GM12878 (cell line): ENCODE data around the gene ALOX12B. TPM values are rescaled to one million over a fixed set of nuclear protein-coding genes. Genes with fewer than 3 reads are reported as not detected.
A peak's percentile ranks its signal among the peaks of the same experiment; 100 is the strongest.

Experiments used
- BHLHE40 ChIP-seq, 2 experiments: fragments of 450-650 bp in 1 of 2; IDR thresholded peaks; 2 replicates each; pipeline ENCODE4 v1.6.1; 2011 to 2017; ENCODE audit warnings: low read depth in 2 of 2, borderline replicate concordance in 1 of 2, improper control_type of control experiment in 1 of 2, low read length in 1 of 2, mild to moderate bottlenecking in 1 of 2
- CBX5 ChIP-seq: sonication (generic); IDR thresholded peaks from 2 replicates; pipeline ENCODE4 v1.6.1; 2016; ENCODE audit warnings: low read depth, moderate library complexity, mild to moderate bottlenecking, inconsistent platforms
- CHD1 ChIP-seq: IDR thresholded peaks from 2 replicates; pipeline ENCODE4 v1.6.1; 2012; ENCODE audit warnings: low read depth, low read length, improper control_type of control experiment
- DPF2 ChIP-seq: fragments of 450-650 bp; IDR thresholded peaks from 2 replicates; pipeline ENCODE4 v1.6.1; 2017; ENCODE audit warnings: mild to moderate bottlenecking
- EED ChIP-seq: sonication (generic); IDR thresholded peaks from 2 replicates; pipeline ENCODE4 v1.6.1; 2016; ENCODE audit warnings: antibody characterized with exemption, low read depth
- EGR1 ChIP-seq, 2 experiments: IDR thresholded peaks; 1 replicate in 1 of 2; 2 replicates in 1 of 2; pipeline ENCODE4 v1.6.1; 2011 to 2012; ENCODE audit warnings: low read depth in 2 of 2, low read length in 2 of 2, borderline replicate concordance in 1 of 2, mild to moderate bottlenecking in 1 of 2, moderate library complexity in 1 of 2
- EZH2 ChIP-seq: IDR thresholded peaks from 2 replicates; pipeline ENCODE4 v1.6.1; 2012; ENCODE audit warnings: low read depth, mild to moderate bottlenecking, control low read depth, inconsistent platforms, low read length, borderline replicate concordance; ENCODE audit not compliant: control insufficient read depth
- HDGF ChIP-seq: fragments of 450-650 bp; IDR thresholded peaks from 2 replicates; pipeline ENCODE4 v1.6.1; 2016; ENCODE audit warnings: antibody characterized with exemption
- MEF2A ChIP-seq: IDR thresholded peaks from 2 replicates; pipeline ENCODE4 v1.6.1; 2011; ENCODE audit warnings: low read depth, mild to moderate bottlenecking, low read length, moderate library complexity; ENCODE audit not compliant: insufficient read depth
- NRF1 ChIP-seq: conservative IDR thresholded peaks from 2 replicates; pipeline ENCODE4 v1.6.1; 2011; ENCODE audit warnings: mild to moderate bottlenecking, low read depth, low read length, improper control_type of control experiment
- POU2F2 ChIP-seq: IDR thresholded peaks from 3 replicates; pipeline ENCODE4 v1.6.1; 2011; ENCODE audit warnings: low read depth, mild to moderate bottlenecking, low read length, borderline replicate concordance
- RAD51 ChIP-seq: fragments of 450-650 bp; IDR thresholded peaks from 2 replicates; pipeline ENCODE4 v1.6.1; 2016; ENCODE audit warnings: moderate library complexity, mild to moderate bottlenecking, inconsistent platforms
- RCOR1 ChIP-seq: conservative IDR thresholded peaks from 2 replicates; pipeline ENCODE4 v1.6.1; 2012; ENCODE audit warnings: low read depth, low read length, improper control_type of control experiment
- SUZ12 ChIP-seq: fragments of 200-600 bp; sonication (generic); IDR thresholded peaks from one replicate; pipeline ENCODE4 v1.6.1; 2018; ENCODE audit warnings: antibody characterized with exemption, mild to moderate bottlenecking; ENCODE audit not compliant: unreplicated experiment
- ZNF207 ChIP-seq: fragments of 450-650 bp; IDR thresholded peaks from 2 replicates; pipeline ENCODE4 v1.6.1; 2014; ENCODE audit warnings: antibody characterized with exemption, mild to moderate bottlenecking, borderline replicate concordance
- ZNF24 ChIP-seq: fragments of 450-650 bp; IDR thresholded peaks from 2 replicates; pipeline ENCODE4 v1.6.1; 2017; ENCODE audit warnings: antibody characterized with exemption, mild to moderate bottlenecking
- polyA plus RNA-seq, 11 experiments: library from polyadenylated mRNA; depleted of rRNA in 4 of 11; unstranded in 6 of 11; stranded (reverse) in 5 of 11; fragments of >200 nt; fragmentation: Nextera tagmentation in 4 of 11; fragmentation: Illumina TruSeq in 1 of 11; extraction: Ambion mirVana in 4 of 11; extraction: Trizol in 1 of 11; gene quantifications; 1 replicate in 1 of 11; 2 replicates in 10 of 11; pipeline versions ENCODE4 v1.2.1 to v1.2.3, GENCODE V29; 2011 to 2016; ENCODE audit warnings: inconsistent platforms in 2 of 11, missing spikeins in 2 of 11, low read depth in 1 of 11
- total RNA-seq, 4 experiments: library from RNA; depleted of rRNA in 3 of 4; stranded (reverse); fragments of >200 nt in 3 of 4; fragmentation: Illumina TruSeq in 1 of 4; extraction: Trizol in 1 of 4; gene quantifications; 2 replicates each; pipeline versions ENCODE4 v1.2.1 to v1.2.3, GENCODE V29; 2013 to 2021
- TF ChIP-seq, protein P1 (sequence below), 3 experiments: IDR thresholded peaks in 2 of 3; conservative IDR thresholded peaks in 1 of 3; 2 replicates each; pipeline ENCODE4 v1.5.1; 2011; ENCODE audit warnings: low read depth in 3 of 3, low read length in 3 of 3, mild to moderate bottlenecking in 3 of 3, control low read depth in 2 of 3, moderate library complexity in 2 of 3, inconsistent platforms in 1 of 3, mixed read lengths in 1 of 3; ENCODE audit not compliant: control insufficient read depth in 2 of 3, insufficient read depth in 1 of 3; ENCODE audit errors: extremely low read depth in 1 of 3
- TF ChIP-seq, protein P2 (sequence below): fragments of 450-650 bp; IDR thresholded peaks from 2 replicates; pipeline ENCODE4 v1.6.1; 2017; ENCODE audit warnings: borderline replicate concordance
- TF ChIP-seq, protein P3 (sequence below): IDR thresholded peaks from 2 replicates; pipeline ENCODE4 v1.6.1; 2011; ENCODE audit warnings: mild to moderate bottlenecking, low read depth, low read length, moderate library complexity; ENCODE audit not compliant: insufficient replicate concordance
- TF ChIP-seq, protein P4 (sequence below): IDR thresholded peaks from 2 replicates; pipeline ENCODE4 v1.6.1; 2012; ENCODE audit warnings: low read depth, low read length, improper control_type of control experiment
- TF ChIP-seq, protein P5 (sequence below): fragments of 450-650 bp; formaldehyde crosslinking; IDR thresholded peaks from 2 replicates; pipeline ENCODE4 v1.4.0; 2022; ENCODE audit warnings: mild to moderate bottlenecking, moderate library complexity

Gene ALOX12B
- total and polyA plus RNA-seq, 10 of the 15 experiments (the other 5 are each of a cell fraction or from before 2014, with no cell fraction given), result 0.17 to 0.54 TPM; not detected in 8

DNA sequence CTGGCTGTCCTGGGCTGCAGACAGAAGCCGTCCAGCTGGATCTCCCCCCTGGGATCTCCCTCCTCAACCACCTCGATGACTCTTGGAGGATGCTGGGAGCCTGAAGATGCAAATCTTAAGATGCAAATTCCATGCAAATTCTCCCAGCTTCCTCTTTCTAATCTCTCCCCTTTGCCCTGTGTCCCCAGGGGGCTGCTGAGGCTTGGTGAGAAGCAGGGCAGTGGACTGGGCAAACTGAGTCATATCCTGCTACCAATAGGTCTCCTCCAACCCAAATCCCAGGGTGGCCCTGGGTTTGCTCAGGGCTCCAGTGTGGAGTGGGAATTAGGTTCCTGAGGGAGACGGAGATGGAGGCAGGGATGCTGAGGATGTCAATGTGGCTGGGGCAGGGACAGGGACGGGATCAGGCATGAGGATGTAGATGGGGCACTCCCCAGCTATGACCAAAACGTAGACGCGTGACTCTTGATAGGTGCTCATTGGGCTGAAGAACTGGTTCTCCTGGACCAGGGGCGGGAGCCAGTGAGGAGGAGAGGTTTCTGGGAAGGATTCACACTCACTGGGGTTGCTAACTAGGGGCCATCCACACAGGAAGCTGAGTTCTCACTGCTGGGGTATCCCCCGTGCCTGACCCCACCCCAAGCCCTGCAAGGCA, 3.6 kb upstream of the ALOX12B start (continued):
- TF ChIP-seq, protein P1, sequence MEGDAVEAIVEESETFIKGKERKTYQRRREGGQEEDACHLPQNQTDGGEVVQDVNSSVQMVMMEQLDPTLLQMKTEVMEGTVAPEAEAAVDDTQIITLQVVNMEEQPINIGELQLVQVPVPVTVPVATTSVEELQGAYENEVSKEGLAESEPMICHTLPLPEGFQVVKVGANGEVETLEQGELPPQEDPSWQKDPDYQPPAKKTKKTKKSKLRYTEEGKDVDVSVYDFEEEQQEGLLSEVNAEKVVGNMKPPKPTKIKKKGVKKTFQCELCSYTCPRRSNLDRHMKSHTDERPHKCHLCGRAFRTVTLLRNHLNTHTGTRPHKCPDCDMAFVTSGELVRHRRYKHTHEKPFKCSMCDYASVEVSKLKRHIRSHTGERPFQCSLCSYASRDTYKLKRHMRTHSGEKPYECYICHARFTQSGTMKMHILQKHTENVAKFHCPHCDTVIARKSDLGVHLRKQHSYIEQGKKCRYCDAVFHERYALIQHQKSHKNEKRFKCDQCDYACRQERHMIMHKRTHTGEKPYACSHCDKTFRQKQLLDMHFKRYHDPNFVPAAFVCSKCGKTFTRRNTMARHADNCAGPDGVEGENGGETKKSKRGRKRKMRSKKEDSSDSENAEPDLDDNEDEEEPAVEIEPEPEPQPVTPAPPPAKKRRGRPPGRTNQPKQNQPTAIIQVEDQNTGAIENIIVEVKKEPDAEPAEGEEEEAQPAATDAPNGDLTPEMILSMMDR (IDR thresholded peaks at IDR 0.05 in 2 of 3, conservative IDR thresholded peaks at IDR 0.05 in 1 of 3; ENCODE audit: control insufficient read depth in 2 of 3, extremely low read depth in 1 of 3, insufficient read depth in 1 of 3, low read depth in 3 of 3, low read length in 3 of 3), result no peak
- TF ChIP-seq, protein P2, sequence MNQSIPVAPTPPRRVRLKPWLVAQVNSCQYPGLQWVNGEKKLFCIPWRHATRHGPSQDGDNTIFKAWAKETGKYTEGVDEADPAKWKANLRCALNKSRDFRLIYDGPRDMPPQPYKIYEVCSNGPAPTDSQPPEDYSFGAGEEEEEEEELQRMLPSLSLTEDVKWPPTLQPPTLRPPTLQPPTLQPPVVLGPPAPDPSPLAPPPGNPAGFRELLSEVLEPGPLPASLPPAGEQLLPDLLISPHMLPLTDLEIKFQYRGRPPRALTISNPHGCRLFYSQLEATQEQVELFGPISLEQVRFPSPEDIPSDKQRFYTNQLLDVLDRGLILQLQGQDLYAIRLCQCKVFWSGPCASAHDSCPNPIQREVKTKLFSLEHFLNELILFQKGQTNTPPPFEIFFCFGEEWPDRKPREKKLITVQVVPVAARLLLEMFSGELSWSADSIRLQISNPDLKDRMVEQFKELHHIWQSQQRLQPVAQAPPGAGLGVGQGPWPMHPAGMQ, result no peak
- TF ChIP-seq CBX5 (no peak), ZNF24 (no peak), ZNF207 (no peak), MEF2A (no peak), DPF2 (peak; percentile 66; the same call in 1 of the 2 replicates), POU2F2 (peak; percentile 97; the same call in 2 of the 3 replicates), RAD51 (no peak), NRF1 (no peak), CHD1 (no peak), HDGF (no peak), EGR1 (IDR thresholded peaks at IDR 0.05; ENCODE audit: borderline replicate concordance in 1 of 2, low read depth in 2 of 2, low read length in 2 of 2) (no peak), EED (peak; percentile 59; the same call in 1 of the 2 replicates), BHLHE40 (IDR thresholded peaks at IDR 0.05; ENCODE audit: borderline replicate concordance in 1 of 2, low read depth in 2 of 2, low read length in 1 of 2) (no peak), RCOR1 (no peak), SUZ12 (no peak), EZH2 (no peak)
- TF ChIP-seq, protein P3, sequence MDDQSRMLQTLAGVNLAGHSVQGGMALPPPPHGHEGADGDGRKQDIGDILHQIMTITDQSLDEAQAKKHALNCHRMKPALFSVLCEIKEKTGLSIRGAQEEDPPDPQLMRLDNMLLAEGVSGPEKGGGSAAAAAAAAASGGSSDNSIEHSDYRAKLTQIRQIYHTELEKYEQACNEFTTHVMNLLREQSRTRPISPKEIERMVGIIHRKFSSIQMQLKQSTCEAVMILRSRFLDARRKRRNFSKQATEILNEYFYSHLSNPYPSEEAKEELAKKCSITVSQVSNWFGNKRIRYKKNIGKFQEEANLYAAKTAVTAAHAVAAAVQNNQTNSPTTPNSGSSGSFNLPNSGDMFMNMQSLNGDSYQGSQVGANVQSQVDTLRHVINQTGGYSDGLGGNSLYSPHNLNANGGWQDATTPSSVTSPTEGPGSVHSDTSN, result no peak
- TF ChIP-seq, protein P4, sequence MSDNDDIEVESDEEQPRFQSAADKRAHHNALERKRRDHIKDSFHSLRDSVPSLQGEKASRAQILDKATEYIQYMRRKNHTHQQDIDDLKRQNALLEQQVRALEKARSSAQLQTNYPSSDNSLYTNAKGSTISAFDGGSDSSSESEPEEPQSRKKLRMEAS, result no peak
- TF ChIP-seq, protein P5, sequence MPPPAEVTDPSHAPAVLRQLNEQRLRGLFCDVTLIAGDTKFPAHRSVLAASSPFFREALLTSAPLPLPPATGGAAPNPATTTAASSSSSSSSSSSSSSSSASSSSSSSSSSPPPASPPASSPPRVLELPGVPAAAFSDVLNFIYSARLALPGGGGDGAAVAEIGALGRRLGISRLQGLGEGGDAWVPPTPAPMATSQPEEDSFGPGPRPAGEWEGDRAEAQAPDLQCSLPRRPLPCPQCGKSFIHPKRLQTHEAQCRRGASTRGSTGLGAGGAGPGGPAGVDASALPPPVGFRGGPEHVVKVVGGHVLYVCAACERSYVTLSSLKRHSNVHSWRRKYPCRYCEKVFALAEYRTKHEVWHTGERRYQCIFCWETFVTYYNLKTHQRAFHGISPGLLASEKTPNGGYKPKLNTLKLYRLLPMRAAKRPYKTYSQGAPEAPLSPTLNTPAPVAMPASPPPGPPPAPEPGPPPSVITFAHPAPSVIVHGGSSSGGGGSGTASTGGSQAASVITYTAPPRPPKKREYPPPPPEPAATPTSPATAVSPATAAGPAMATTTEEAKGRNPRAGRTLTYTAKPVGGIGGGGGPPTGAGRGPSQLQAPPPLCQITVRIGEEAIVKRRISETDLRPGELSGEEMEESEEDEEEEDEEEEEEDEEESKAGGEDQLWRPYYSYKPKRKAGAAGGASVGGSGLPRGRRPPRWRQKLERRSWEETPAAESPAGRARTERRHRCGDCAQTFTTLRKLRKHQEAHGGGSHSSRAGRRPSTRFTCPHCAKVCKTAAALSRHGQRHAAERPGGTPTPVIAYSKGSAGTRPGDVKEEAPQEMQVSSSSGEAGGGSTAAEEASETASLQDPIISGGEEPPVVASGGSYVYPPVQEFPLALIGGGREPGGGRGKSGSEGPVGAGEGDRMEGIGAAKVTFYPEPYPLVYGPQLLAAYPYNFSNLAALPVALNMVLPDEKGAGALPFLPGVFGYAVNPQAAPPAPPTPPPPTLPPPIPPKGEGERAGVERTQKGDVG, result no peak
